Stimulated activated memory B cell treated with anti-CD40 and anti-IgM and Interleukin-4, amounts not matched to agents 10 μg/mL and 1 μg/mL and 100 μg/mL, for 72 hours (primary cell): ENCODE results near the gene COQ9.
"Not testable (repeated sequence)": the region's sequence is repeated elsewhere in the genome, so short reads cannot be mapped to it uniquely, and the experiment has no call there.

Source experiments
- ATAC-seq: fragments of 150-1000 bp; cut with Tn5 transposase; 2 replicates; pipeline ENCODE4 v1.10.0; 2021
- H3K27ac Mint-ChIP-seq: one replicate; pipeline ENCODE4 v1.8.0; 2022; ENCODE audit warnings: mild to moderate bottlenecking, mixed read lengths
- H3K27me3 Mint-ChIP-seq: one replicate; pipeline ENCODE4 v1.8.0; 2022; ENCODE audit warnings: mixed read lengths
- H3K36me3 Mint-ChIP-seq: one replicate; pipeline ENCODE4 v1.8.0; 2022; ENCODE audit warnings: mixed read lengths
- H3K4me1 Mint-ChIP-seq: one replicate; pipeline ENCODE4 v1.8.0; 2022; ENCODE audit warnings: mixed read lengths
- H3K4me3 Mint-ChIP-seq: one replicate; pipeline ENCODE4 v1.8.0; 2022; ENCODE audit warnings: mild to moderate bottlenecking, moderate library complexity, mixed read lengths
- H3K9me3 Mint-ChIP-seq: one replicate; pipeline ENCODE4 v1.8.0; 2022; ENCODE audit warnings: mixed read lengths

COQ9 gene

GRCh38 chr16:57484515-57485005, 37.3 kb downstream of the COQ9 start:
- Mint-ChIP-seq H3K4me3 (no peak overlapping the region), H3K27ac (no peak overlapping the region), H3K4me1 (peaks cover 37% of the 10 kb centered on the region), H3K27me3 (peaks cover 40% of the 10 kb centered on the region), H3K9me3 (no peaks in the 10 kb centered on the region), H3K36me3 (no peaks in the 10 kb centered on the region)
- ATAC-seq: no peak

DNA sequence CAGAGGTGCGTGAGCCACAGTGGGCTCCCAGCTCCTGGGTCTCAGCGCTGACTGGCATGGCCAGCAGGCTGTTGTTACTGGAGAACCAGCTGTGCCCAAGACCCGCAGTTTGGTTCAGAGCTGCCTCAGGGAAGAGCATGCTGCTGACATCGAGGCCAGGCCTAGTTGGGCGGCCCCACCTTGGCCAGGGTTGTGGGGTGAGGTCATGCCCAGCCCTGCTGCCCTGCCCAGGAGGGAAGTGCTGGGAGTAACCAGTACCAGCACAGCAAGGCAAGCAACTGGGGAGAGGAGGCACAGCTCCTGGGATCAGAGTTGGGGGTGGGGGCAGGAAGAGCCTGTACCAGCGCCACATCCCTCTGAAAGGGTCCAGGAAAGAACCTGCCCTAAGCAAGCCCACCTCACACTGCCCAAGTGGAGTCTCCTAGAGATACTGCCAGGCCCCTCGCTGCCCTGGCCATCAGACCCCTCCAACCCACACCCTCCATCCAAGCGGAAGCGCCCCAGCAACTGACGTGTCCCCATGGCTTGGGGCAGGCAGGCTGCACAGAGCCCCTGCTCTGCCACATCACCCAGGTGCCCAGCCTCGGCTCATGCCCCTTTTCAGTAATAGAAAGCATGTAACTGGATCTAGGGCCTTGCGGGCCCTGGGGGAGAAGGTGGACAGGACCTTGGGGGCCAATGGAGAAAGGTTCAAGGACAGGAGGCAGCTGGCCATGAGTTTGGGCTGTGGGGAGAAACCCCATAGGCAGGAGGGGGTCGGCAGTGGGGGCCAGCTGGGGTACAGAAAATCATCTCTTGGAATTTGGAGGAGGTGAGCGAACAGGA, 38.0 kb downstream of the COQ9 start:
- H3K4me1 Mint-ChIP-seq: peaks cover 31% of the 10 kb centered on the region
- H3K27ac Mint-ChIP-seq: peak overlapping the region; percentile 87
- peaks cover 37% of the 10 kb centered on the region for H3K27me3 Mint-ChIP-seq
- no peaks in the 10 kb centered on the region for H3K36me3 Mint-ChIP-seq
- ATAC-seq: no peak
- H3K9me3 Mint-ChIP-seq: no peaks in the 10 kb centered on the region
- H3K4me3 Mint-ChIP-seq: peak overlapping the region; percentile 88

DNA sequence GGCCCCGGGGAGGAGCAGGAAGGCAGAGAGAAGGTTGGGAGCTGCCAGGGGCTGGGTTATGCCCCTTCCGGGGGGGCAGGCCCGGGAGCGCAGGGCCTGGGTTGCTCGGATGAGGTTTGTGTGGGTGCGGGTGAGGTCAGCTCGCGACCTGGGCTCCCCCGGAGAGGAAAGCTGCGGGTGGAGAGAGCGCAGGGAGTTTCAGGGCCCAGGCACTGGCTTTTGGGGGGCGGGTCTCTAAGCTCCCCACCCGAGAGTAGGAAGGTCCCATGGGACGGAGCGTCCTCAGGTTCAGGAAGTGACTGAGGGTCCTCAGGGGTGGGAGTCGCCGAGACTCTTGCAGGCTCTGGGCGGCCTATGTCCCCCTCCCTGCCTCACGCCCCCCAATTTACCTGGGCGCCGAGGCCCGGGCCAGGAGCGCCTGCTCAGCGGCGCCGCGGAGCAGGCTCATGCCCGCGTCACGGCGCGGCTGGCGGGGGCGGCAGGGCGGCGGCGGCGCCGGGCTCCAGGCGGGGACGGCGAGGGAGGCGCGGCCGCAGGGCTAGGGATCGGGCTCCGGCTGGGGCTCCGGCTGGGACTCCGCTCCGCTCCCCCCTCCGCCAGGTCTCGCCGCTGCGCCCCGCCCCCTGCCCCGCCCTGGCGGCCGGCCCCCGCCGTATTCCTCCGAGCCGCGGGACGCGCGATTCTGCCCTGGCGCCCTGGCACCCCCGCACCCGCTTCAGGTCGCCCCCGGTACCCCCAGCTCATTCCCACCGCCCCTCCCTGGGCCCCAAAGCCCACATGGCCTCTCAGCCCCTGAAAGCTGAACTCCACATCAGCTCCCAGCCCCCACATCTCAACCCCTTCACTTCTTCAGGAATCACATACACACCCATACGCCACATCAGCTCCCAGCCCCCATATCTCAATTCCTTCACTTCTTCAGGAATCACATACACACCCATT, 38.9 kb downstream of the COQ9 start, which contains the start of gene DOK4:
TSS of gene DOK4 (minus strand) at position 578 of the 942 bp plus-strand sequence. CDS start 6,986 bp downstream, outside the sequence.
- Mint-ChIP-seq H3K27ac (peak within 1 kb of the TSS; percentile 87), H3K4me1 (peaks cover 29% of the 10 kb centered on the region), H3K4me3 (peak within 1 kb of the TSS; percentile 88), H3K9me3 (no peaks in the 10 kb centered on the region), H3K27me3 (peaks cover 28% of the 10 kb centered on the region), H3K36me3 (no peaks in the 10 kb centered on the region)
- peak; percentile 94 for ATAC-seq

GRCh38 chr16:57486858-57487834, 39.9 kb downstream of the COQ9 start:
- no peaks in the 10 kb centered on the region for H3K36me3 Mint-ChIP-seq
- peak overlapping the region; percentile 87 for H3K27ac Mint-ChIP-seq
- H3K4me3 Mint-ChIP-seq: peak overlapping the region; percentile 80
- H3K4me1 Mint-ChIP-seq: peaks cover 29% of the 10 kb centered on the region
- H3K27me3 Mint-ChIP-seq: peaks cover 19% of the 10 kb centered on the region
- no peak for ATAC-seq
- H3K9me3 Mint-ChIP-seq: no peaks in the 10 kb centered on the region

DNA sequence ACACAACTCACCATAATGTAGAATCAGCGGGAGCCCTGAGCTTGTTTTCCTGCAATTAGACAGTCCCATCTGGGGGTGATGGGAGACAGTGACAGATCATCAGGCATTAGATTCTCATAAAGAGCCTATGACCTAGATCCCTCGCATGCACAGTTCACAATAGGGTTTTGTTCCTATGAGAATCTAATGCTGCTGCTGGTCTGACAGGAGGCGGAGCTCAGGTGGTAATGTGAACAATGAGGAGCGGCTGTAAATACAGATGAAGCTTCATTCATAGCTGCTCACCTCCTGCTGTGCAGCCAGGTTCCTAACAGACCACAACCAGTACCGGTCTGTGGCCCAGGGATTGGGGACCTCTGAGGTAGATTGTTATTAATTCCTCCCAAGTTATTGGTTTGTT, 42.0 kb downstream of the COQ9 start:
- H3K4me3 Mint-ChIP-seq: no peak overlapping the region
- peaks cover 37% of the 10 kb centered on the region for H3K4me1 Mint-ChIP-seq
- no peak for ATAC-seq
- H3K27ac Mint-ChIP-seq: no peak overlapping the region
- no peaks in the 10 kb centered on the region for H3K9me3 Mint-ChIP-seq
- no peaks in the 10 kb centered on the region for H3K36me3 Mint-ChIP-seq
- H3K27me3 Mint-ChIP-seq: peaks cover 19% of the 10 kb centered on the region

GRCh38 chr16:57493767-57494166, 46.5 kb downstream of the COQ9 start:
- no peak for ATAC-seq
- Mint-ChIP-seq H3K4me1 (peaks cover 11% of the 10 kb centered on the region), H3K36me3 (no peaks in the 10 kb centered on the region), H3K27ac (no peak overlapping the region), H3K27me3 (peaks cover 14% of the 10 kb centered on the region), H3K4me3 (no peak overlapping the region), H3K9me3 (no peaks in the 10 kb centered on the region)

- H3K4me3 Mint-ChIP-seq: no peak overlapping the region
- ATAC-seq: no peak
- H3K4me1 Mint-ChIP-seq: peaks cover 11% of the 10 kb centered on the region
- no peak overlapping the region for H3K27ac Mint-ChIP-seq
- no peaks in the 10 kb centered on the region for H3K9me3 Mint-ChIP-seq
- H3K36me3 Mint-ChIP-seq: no peaks in the 10 kb centered on the region
- H3K27me3 Mint-ChIP-seq: peaks cover 21% of the 10 kb centered on the region
These were observed 49.8 kb downstream of the COQ9 start for GRCh38 chr16:57497121-57497520.

GRCh38 chr16:57498031-57498430, 50.8 kb downstream of the COQ9 start:
- H3K36me3 Mint-ChIP-seq: no peaks in the 10 kb centered on the region
- no peaks in the 10 kb centered on the region for H3K9me3 Mint-ChIP-seq
- no peak for ATAC-seq
- H3K27me3 Mint-ChIP-seq: peaks cover 26% of the 10 kb centered on the region
- H3K27ac Mint-ChIP-seq: no peak overlapping the region
- H3K4me1 Mint-ChIP-seq: peaks cover 11% of the 10 kb centered on the region
- no peak overlapping the region for H3K4me3 Mint-ChIP-seq

DNA sequence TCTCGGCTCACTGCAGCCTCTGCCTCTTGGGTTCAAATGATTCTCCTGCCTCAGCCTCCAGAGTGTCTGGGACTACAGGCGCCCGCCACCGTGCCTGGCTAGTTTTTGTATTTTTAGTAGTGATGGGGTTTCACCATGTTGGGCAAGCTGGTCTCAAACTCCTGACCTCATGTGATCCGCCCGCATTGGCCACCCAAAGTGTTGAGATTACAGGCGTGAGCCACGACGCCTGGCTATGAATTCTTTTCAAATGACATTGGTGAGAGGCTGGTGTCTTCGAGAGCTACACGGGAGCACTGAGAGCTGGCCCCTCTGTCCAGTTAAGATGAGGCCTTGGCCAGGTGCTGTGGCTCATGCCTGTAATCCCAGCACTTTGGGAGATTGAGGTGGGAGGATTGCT, 52.7 kb downstream of the COQ9 start:
- not testable (repeated sequence) for H3K4me3 Mint-ChIP-seq, H3K9me3 Mint-ChIP-seq, H3K4me1 Mint-ChIP-seq, ATAC-seq, H3K27ac Mint-ChIP-seq, H3K36me3 Mint-ChIP-seq
- H3K27me3 Mint-ChIP-seq: peaks cover 27% of the 10 kb centered on the region

DNA sequence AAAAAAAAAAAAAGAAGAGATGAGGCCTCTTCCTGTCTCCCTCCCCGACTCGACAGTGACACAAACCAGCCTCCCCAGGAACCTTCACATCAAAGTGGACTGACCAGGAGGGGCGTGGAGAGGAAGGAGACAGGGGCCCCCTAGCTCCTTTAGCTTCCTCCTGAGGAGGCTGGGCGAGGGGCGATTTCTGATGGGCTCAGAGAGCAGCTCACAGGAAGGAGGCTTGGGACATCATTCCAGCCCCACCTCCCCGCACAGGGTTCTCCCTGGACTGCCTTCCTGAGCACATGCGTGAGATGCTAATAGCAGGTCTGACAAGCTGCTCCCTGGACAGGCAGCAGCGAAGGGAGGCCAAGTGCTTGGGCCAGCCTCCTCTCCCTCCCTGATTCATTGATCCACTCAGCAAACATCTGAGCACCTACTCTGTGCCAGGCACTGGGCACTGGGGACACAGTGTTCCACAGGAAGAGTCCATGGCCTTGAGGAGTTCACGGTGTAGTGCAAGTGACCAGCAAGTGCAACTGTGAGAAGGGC, 53.4 kb downstream of the COQ9 start:
- Mint-ChIP-seq H3K9me3 (no peaks in the 10 kb centered on the region), H3K4me1 (no peaks in the 10 kb centered on the region), H3K36me3 (no peaks in the 10 kb centered on the region), H3K4me3 (no peak overlapping the region), H3K27me3 (peaks cover 32% of the 10 kb centered on the region), H3K27ac (no peak overlapping the region)
- no peak for ATAC-seq

GRCh38 chr16:57501492-57501891, 54.2 kb downstream of the COQ9 start:
- Mint-ChIP-seq H3K36me3 (no peaks in the 10 kb centered on the region), H3K4me1 (no peaks in the 10 kb centered on the region), H3K4me3 (no peak overlapping the region), H3K27me3 (peaks cover 37% of the 10 kb centered on the region), H3K27ac (no peak overlapping the region), H3K9me3 (no peaks in the 10 kb centered on the region)
- ATAC-seq: no peak

GRCh38 chr16:57502048-57502775, 54.9 kb downstream of the COQ9 start:
- Mint-ChIP-seq H3K4me1 (no peaks in the 10 kb centered on the region), H3K27me3 (peaks cover 45% of the 10 kb centered on the region), H3K36me3 (no peaks in the 10 kb centered on the region), H3K9me3 (no peaks in the 10 kb centered on the region), H3K4me3 (no peak overlapping the region), H3K27ac (no peak overlapping the region)
- ATAC-seq: no peak

GRCh38 chr16:57503366-57503765, 56.1 kb downstream of the COQ9 start:
- H3K4me1 Mint-ChIP-seq: no peaks in the 10 kb centered on the region
- H3K27me3 Mint-ChIP-seq: peaks cover 56% of the 10 kb centered on the region
- H3K9me3 Mint-ChIP-seq: no peaks in the 10 kb centered on the region
- no peak overlapping the region for H3K27ac Mint-ChIP-seq
- H3K36me3 Mint-ChIP-seq: no peaks in the 10 kb centered on the region
- H3K4me3 Mint-ChIP-seq: no peak overlapping the region
- ATAC-seq: no peak

- Mint-ChIP-seq H3K36me3 (no peaks in the 10 kb centered on the region), H3K27me3 (peaks cover 57% of the 10 kb centered on the region), H3K27ac (no peak overlapping the region), H3K9me3 (no peaks in the 10 kb centered on the region), H3K4me3 (no peak overlapping the region), H3K4me1 (no peaks in the 10 kb centered on the region)
- ATAC-seq: no peak
These were observed 56.7 kb downstream of the COQ9 start for GRCh38 chr16:57504001-57504400.
